ENCODE measurements around the gene STK32C.
"Not testable (repeated sequence)": the region's sequence is repeated elsewhere in the genome, so short reads cannot be mapped to it uniquely, and the experiment has no call there.

STK32C gene

DNA sequence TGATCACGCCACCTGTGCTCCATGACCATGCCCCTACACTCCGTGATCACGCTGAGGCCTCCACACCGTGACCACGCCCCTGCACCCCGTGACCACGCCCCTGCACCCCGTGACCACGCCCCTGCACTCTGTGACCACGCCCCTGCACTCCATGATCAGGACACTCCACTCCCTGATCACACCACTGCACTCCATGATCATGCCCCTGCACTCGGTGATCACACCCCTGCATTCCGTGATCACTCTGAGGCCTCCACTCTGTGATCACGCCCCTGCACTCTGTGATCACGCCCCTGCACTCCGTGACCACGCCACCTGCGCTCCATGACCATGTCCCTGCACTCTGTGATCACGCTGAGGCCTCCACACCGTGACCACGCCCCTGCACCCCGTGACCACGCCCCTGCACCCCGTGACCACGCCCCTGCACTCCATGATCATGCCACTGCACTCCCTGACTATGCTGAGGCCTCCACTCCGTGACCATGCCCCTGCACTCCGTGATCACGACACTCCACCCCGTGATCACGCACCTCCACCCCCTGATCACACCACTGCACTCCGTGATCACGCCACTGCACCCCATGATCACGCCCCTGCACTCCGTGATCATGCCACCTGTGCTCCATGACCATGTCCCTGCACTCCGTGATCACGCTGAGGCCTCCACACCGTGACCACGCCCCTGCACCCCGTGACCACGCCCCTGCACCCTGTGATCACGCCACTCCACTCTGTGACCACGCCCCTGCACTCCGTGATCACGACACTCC, 27.7 kb downstream of the STK32C start:
- DNase-seq, result no peak

DNA sequence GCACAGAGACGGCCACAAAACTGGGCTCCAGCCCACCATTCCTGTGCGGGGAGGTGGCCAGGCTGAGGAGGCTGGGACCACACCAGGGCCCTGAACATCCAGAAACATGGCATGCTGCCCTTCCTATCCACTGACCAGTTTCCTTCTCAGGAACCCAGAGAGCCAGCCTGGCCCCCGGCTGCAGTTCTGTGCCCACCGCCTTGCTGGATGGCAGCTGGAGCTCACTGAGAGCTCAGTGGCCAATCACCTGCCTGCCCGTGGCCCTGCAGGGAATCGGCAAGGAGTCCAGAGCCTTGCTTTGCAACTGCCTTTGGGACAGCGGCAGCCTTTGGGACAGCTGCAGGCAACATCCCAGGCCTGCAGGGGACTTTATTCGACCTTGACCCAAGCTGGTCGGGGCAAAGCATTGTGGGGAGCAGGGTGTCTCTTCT, 30.4 kb downstream of the STK32C start:
- DNase-seq, result no peak

DNA sequence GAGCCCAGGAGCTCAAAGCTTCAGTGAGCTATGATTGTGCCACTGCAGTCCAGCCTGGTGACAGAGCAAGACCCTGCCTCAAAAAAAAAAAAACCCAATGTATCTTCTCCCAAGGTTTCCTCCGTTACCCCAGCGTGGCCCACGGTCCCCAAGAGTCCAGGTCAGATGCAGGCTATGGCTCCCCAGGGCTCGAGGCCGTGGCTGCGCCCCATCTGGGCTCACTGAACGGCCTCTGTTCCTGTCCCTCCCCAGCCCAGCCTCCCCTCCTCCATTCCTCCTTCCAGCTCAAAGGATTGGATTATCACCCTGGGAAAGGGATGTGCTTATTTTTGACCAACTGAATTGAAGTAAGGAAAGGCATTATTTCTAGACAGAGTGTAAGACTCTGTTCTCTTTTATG, 31.0 kb downstream of the STK32C start:
- no peak for DNase-seq

DNA sequence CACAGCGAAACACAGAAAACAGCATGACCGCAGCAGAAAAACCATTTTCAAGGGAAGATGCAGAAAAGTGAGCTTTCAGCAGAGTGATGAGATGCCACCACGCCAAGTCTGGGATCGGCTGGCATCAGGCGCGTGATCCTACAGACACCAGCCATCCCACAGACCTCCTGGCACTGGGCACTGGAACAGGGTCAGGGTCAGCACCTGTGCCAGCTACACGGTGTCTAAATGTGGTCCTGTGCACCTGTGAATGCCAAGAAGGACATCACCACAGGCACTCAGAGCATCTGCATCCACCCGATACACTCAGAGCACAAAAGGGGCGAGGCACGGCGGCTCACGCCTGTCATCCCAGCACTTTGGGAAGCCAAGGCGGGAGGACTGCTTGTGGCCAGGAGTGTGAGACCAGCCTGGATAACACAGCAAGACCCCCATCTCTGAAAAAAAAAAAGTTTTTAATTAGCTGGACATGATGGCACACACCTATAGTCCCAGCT, 31.5 kb downstream of the STK32C start:
- DNase-seq, result no peak

DNA sequence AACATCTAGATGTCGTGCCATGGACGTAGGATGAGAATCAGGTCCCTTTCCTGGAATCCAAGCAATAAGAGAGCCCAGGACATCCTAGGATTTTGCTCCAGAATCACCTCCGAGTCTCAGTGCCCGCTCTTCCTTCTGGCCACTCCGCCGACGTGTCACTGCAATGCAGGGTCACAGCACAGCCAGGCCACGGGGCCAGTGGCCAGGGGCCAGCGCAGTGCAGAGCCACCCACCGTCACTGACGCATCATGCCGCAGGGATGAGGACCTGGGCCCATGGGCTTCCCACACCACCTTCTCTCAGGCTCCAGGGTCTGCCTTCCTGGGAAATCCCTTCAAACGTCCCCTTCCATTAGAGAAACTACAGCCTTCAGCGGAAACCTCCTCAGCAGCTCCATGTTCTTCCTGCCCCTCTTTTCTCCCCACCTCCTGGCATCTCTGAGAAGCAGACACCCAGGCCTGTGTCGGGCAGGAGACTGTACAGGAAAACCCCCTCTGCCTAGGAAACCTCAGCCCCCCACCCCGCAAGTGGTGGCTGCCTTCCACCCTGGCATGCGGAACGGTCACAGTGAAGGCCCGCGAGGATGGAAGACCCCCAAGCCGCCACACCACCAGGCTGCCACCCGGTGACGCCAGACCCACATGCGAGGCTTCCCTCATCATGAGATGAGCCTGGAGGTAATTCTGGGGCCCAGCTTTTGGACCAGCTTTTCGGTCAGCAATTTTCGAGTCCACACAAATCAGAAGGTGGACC, 32.1 kb downstream of the STK32C start:
- no peak for DNase-seq

DNA sequence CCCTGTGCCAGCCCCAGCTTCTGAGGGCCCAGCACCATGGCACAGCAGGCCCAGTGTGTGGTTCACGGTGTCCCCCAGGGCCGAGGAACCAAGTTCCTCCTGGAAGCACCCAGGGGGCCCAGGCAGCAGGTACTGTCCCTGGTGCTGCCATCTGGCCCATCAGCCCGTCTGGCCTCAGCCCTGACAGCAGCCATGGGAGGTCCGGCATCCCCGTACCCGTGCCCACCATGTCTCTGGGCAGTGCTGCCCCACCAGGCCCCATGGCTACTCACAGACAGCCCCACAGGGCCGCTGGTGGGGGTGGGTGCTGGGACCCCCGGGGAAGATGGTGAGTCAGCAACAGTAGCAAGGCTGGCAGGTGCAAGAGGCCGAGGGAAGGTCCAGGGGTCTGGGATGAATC, 32.8 kb downstream of the STK32C start:
- DNase-seq, result no peak

DNA sequence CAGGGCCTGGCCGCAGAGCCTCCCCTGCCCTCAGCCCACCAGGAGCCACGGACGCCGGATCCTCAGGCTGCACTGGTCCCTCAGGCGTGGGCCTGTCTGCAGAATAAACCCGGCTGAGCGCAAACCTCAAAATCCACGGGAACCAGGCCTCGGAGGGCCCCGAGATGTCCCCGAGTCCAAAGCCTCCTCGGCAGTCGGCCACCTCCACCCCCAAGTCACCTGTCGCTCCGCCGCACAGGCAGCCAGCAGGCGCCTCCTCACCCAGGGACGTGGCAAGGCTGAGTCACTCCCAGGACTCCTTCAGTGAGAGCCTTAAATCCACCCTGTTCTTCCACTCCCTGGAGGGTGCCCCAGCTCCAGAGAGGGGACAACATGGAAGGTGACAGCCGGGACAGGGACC, 33.2 kb downstream of the STK32C start:
- DNase-seq, result no peak

DNA sequence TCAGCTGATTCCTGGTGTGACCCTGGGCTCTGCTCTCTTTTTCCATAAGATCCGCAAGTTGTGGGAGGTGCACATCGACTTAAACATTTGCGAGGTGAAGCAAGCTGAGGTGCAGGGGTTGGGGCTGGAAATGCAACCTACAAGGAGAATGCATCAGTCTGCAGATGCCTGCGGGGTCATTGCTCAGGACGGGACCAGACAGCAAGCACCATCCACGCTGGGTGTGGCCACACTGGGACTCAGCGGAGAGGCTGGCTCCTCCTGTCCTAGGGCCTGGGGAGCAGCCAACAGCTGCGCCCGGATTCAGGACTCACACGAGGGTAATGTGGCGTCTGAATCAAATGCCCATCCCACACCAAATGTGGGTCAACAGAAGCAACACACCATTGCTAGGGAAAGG, 33.8 kb downstream of the STK32C start:
- no peak for DNase-seq

DNA sequence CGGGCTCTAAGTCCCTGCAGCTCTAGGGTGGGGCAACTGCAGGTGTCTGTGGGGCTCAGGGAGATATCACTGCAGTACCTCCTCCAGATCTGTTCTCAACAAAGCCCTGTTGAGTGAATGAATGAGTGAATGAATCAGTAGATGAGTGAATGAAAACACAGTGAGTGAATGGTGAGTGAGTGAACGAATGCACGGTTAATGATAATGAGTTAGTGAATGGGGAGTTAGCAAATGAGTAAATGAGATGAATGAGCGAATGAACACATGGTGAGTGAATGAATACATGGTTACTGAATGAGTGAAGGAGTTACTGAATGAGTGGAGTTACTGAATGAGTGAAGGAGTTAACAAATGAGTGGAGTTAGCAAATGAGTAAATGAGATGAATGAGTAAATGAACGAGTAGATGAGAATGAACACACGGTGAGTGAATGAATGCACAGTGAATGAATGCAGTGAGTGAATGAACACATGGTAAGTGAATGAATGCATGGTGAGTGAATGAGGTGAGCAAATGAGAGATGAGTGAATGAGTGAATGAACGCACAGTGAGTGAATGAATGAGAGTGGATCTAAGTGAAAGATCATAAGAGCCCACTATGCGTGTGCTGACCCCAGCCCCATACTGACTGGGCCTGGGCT, 34.3 kb downstream of the STK32C start:
- DNase-seq, result no peak

DNA sequence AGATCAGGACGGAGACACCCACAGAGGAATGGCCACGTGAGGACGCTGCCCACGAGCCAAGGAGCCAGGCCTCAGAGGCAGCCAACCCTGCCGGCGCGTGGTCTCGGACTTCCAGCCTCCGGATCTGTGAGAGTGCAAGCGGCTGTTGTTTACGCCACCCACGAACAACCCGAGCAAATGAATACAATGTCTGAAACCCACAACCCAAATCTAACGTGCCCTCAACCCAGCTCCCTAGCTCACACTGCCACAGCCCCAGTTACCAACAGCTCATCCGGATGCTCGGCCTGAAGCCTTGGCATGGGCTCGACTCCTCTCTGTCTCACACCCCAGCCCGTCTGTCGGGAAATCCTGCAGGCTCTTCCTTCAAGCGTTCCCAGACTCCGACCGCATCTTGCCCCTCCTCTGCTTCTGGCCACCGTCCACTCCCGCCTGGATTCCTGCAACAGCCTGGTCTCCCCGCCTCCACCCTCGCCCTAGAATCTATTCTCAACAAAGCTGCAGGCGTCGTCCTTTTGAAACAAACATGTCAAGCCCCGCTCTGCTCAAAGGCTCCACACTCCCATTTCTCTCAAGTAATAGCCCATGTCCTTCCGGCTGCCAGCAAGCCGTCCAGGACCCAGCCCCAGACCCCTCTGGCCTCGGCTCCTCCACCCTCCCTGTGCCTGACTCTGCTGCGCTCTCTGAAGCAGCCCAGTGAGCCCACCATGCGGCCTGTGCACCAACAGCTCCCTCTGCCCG, 35.3 kb downstream of the STK32C start:
- DNase-seq, result peak in 6 of 14 donors; percentile 16 to 71 (median 49)

DNA sequence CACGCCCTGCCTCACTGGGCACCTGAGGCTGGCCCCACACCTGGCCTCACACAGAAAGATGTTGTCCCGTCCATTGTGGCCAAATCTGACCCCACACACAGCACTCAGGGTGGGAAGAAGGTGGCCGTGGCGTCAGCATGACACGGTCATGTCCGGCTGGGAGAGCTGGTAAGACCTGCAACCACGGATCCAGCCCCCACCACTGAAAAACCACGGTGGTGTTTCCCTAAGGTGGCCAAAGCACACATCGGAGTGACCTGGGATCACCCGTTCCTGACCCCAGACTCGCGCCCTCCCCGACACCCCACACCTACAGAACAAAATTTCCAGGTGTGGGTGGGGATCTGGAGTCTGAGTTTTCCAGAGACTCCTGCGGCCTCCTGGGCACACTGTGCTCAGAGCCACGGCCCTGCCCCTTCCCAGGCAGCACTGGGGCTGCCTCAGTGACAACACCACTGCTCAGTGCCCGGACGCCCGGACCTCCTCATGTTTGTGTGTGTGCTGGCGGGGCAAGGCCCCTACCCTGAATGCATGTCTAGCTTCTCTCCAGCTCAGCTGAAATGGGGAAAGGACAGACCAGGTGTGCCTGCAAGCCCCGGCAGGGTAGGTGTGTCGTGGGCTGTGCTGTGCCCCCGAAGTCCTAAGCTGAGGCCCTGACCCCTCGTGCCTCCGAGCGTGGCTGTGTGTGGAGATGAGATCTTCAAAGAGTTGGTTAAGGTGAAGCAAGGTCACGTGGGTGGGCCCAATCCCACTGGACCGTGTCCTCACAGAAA, 36.1 kb downstream of the STK32C start:
- no peak for DNase-seq

DNA sequence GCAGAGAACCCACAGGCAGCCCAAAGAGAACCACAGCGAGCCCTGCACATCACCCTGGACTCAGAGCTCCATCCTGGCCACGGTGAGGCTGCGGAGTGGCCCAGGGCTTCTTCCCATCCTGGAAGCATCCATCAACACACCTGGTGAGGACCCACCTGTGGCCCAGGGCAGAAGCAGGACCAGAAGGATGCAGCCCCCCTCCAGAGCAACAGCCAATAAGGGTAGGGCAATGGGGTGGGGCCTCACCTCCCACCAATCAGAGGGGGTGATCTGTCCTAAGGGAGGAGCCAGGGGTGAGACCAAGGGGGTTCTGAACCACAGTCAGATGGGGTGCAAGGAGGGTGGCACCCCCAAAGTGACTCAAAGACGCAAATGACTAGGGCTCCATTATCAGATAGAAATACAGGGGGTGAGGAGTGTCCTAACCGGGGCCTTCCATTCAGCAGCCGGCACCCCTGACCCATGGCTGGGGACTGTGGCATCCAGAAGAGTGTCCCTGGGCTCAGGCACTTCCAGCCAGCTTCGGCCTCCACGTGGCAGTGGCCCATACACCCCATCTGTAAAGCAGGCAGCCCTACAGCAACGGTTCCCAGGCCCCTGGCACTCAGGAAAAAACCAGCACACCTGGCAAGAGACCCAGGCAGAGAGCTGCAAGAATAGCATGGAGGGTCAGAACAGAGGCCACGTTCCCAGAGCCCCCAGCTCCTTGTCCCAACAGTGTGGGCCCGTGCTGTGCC, 36.9 kb downstream of the STK32C start:
- no peak for DNase-seq

DNA sequence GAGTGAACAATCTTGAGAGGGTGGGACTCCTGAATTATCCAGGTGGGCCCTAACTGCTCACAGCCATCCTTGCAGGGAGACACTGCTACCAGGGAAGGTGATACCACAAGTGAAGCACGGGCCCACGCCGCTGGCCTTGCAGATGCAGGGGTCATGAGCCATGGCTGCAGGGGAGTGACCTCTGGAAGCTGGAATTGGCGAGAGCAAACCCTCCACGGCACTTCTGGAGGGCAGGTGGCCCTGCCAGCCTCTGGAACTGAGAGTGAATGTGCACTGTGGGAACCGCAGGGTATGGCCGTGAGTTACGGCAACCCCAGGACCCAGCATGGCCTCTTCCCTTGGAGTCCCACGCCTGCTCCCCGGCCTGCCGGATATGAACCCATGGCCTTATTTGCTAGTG, 37.5 kb downstream of the STK32C start:
- DNase-seq, result no peak

DNA sequence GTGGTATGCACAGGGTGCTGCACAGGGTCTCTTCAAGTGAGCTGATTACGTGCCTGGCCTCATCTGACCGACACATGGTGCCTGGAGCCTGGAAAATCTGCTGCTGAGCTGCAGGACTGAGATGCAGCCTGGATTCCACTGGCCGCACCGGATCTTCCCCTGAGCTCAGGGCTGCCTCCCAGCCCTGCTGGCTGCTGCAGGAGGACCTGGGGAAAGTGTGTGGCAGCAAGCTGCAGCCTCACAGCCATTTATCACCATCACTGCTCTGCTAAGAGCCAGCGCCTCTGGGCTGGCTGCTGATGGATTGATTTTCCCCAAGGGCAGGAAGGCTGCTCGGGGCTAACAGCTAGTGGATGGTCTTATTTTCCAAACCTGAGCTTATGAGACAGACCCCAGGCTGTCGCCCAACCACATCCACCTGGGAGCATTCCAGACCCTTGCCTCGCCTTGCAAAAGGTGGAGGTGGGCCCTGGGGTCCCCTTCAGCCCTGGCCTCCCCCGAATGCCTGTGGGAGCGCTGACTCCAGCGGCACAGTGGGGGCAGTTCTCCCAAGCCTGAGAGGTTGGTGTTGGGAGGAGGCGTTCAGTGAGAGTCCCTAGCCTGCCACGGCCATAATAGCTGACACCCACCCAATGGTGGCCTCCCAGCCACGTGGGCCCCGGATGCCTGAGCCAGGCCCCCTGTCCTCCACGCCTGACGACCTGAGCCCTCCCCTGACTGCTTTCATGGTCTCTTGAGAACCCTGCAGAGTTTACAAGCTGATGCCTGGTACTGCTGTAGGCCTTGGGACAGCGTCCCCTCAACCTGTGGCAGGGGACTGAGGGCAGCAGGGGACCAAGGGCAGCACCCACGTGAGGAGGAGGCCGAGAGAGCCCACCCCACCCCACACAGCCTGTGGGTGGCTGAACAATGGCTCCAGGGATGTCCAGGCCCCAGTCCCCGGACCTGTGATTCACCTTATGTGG, 38.2 kb downstream of the STK32C start:
- DNase-seq, result no peak

DNA sequence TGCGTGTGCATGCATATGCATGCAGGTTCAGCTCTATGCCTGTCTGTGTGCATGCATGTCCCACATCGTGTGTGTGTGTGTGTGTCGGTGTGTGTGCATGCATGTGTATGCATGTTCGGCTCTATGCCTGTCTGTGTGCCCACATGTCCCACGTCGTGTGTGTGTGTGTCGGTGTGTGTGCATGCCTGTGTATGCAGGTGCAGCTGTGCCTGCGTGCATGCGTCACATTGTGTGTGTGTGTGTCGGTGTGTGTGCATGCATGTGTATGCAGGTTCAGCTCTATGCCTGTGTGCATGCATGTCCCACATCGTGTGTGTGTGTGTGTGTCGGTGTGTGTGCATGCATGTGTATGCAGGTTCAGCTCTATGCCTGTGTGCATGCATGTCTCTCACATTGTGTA, 39.8 kb downstream of the STK32C start:
- DNase-seq, result not testable (repeated sequence)

DNA sequence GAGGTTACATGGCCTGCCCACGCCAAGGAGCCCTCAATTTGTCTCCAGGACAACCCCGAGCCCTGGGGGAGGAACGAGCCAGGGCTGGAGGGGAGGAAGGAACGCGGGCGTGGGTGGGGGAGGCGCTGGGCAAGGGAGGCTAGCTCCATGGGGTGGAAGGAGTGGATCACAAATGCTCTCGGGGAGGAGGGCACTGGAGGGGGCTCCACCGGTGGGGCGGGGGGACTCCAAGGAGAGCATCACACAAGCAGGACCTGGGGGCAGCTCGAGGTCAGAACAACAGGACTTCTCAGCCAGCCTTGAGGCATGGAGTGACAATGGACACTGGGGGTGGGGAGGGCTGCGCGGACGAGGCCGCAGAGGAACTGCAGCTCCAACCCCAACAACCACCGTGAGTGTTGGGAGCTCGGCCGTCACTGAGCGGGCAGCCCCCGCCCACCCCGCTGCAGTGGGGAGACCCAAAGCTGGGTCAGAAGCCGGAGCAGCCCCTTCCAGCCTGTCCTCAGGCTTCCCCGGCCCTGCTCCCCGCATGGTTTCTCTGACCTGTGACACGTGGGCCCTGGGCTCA, 41.1 kb downstream of the STK32C start:
- DNase-seq, result peak in 3 of 14 donors; percentile 15 to 55 (median 41)

DNA sequence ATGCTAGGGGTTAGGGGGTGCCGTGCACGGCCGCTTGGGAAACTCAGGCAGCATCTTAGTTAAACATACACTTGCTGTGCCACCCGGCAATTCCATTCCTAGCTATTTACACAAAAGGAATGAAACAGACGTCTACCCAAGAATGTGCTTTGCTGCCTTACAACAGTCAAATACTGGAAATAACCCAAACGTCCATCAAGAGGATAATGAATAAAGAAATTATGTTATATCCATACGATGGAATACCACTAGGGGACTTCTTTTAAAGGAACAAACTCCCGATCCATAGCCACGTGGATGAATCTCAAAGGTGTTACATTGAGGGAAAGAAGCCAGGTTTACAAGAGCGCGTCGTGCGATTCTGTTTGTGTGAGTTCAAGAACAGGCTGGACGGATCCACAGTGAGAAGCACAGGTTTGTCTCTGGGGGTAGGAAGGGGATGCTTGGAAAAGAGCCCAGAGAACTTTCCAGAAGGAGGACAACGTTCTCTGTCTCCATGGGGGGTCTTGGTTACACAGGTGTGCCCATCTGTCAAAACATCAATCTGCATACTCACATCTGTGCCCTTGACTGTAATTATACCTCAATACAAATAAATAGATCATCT, 41.8 kb downstream of the STK32C start:
- DNase-seq, result no peak

DNA sequence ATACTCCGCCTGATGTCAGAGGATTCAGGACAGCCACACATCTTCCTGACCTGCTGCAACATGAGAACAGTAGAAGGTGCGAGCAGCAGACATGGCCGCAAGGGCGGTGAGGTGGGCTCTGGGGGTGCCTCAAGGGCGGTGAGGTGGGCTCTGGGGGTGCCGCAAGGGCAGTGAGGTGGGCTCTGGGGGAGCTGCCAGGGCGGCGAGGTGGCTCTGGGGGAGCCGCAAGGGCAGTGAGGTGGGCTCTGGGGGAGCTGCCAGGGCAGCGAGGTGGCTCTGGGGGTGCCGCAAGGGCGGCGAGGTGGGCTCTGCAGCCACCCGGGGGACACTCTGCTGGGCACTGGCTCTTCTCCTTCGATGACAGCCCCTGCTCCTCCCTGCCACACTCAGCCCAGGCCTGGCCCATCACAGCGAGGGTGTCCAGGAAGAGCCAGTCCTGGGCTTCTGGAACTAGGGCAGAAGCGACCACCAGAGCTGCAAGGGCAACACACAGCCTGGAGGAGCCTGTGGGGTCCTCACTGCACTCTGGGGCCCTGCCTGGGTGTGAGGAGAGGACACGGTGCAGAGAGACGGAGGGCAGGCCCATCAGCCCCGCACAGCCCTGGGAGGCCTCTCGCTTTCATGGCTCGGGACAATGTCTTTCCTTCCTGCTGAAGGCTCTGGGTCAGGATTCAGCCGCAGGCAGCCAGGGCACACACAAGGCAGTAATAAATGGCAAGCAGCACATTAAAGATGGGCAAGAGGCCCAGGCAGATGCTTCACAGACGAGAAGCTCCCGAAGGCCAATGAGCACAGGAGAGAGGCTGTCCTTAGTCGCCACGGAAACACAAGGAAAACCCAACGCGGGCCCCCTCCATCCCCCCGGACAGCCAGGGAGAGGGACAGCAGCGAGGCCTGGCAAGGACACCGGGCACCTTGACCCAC, 42.5 kb downstream of the STK32C start:
- peak in 6 of 14 donors; percentile 18 to 51 (median 25) for DNase-seq
